HepG2 (cell line): Measurements from ENCODE around the gene RPP25L. TPM values are rescaled to one million over a fixed set of nuclear protein-coding genes. Genes with fewer than 3 reads are reported as not detected.

Experiments
- IRF2 ChIP-seq: IDR thresholded peaks from 2 replicates; pipeline ENCODE4 v1.6.1; 2018; ENCODE audit warnings: missing genetic modification reagents, missing compliant biosample characterization
- NFKB2 ChIP-seq: sonication (generic); formaldehyde crosslinking; IDR thresholded peaks from 2 replicates; pipeline ENCODE4 v1.4.0; 2020; ENCODE audit warnings: missing genetic modification reagents, borderline replicate concordance
- RNF2 ChIP-seq: fragments of 450-650 bp; conservative IDR thresholded peaks from 2 replicates; pipeline ENCODE4 v1.6.1; 2016; ENCODE audit warnings: low read depth
- SNAI1 ChIP-seq: sonication (generic); formaldehyde crosslinking; IDR thresholded peaks from 2 replicates; pipeline ENCODE4 v1.5.0; 2020; ENCODE audit warnings: mild to moderate bottlenecking, missing genetic modification reagents, borderline replicate concordance
- SRSF9 ChIP-seq: fragments of 200-400 bp; formaldehyde crosslinking; IDR thresholded peaks from 2 replicates; pipeline ENCODE4 v1.6.1; 2018; ENCODE audit warnings: borderline replicate concordance, mild to moderate bottlenecking, low read depth, low read length; ENCODE audit not compliant: insufficient read depth, poor library complexity, severe bottlenecking
- SYNCRIP ChIP-seq: fragments of 200-400 bp; formaldehyde crosslinking; IDR thresholded peaks from 2 replicates; pipeline ENCODE4 v1.6.1; 2018; ENCODE audit warnings: mild to moderate bottlenecking, low read depth, low read length; ENCODE audit not compliant: insufficient read depth
- ZMYM2 ChIP-seq: sonication (generic); formaldehyde crosslinking; IDR thresholded peaks from 2 replicates; pipeline ENCODE4 v1.8.0; 2022; ENCODE audit warnings: mild to moderate bottlenecking, missing genetic modification reagents
- ZNF34 ChIP-seq: sonication (generic); formaldehyde crosslinking; IDR thresholded peaks from 2 replicates; pipeline ENCODE4 v1.4.0; 2020; ENCODE audit warnings: mild to moderate bottlenecking, missing genetic modification reagents, borderline replicate concordance
- ZNF382 ChIP-seq: sonication (generic); formaldehyde crosslinking; IDR thresholded peaks from 2 replicates; pipeline ENCODE4 v1.5.0; 2020; ENCODE audit warnings: missing genetic modification reagents, mild to moderate bottlenecking, borderline replicate concordance
- ZNF713 ChIP-seq: sonication (generic); formaldehyde crosslinking; IDR thresholded peaks from 2 replicates; pipeline ENCODE4 v1.4.0; 2020; ENCODE audit warnings: mild to moderate bottlenecking, missing genetic modification reagents
- ZSCAN20 ChIP-seq: sonication (generic); formaldehyde crosslinking; IDR thresholded peaks from 2 replicates; pipeline ENCODE4 v1.4.0; 2020; ENCODE audit warnings: missing genetic modification reagents, mild to moderate bottlenecking, borderline replicate concordance
- polyA plus RNA-seq, 8 experiments: library from polyadenylated mRNA; depleted of rRNA in 3 of 8; stranded (reverse) in 7 of 8; unstranded in 1 of 8; fragments of >200 nt; fragmentation: Illumina TruSeq in 4 of 8; extraction: Trizol in 4 of 8; gene quantifications; 2 replicates each; pipeline versions ENCODE4 v1.2.1 to v1.2.3, GENCODE V29; 2011 to 2016; ENCODE audit warnings: low read depth in 4 of 8, missing spikeins in 1 of 8, mixed read lengths in 1 of 8; ENCODE audit not compliant: insufficient read depth in 1 of 8
- total RNA-seq, 5 experiments: library from RNA; depleted of rRNA; stranded (reverse); fragments of >200 nt; fragmentation: Illumina TruSeq; extraction: Trizol; gene quantifications; 2 replicates each; pipeline ENCODE4 v1.2.3, GENCODE V29; 2016; ENCODE audit warnings: low read depth in 1 of 5
- TF ChIP-seq, protein P1 (sequence below): sonication (generic); formaldehyde crosslinking; IDR thresholded peaks from 2 replicates; pipeline ENCODE4 v1.4.0; 2020; ENCODE audit warnings: mild to moderate bottlenecking, missing genetic modification reagents
- TF ChIP-seq, protein P2 (sequence below): IDR thresholded peaks from 2 replicates; pipeline ENCODE4 v1.6.1; 2016; ENCODE audit warnings: missing biosample characterization, missing genetic modification reagents, low read depth
- TF ChIP-seq, protein P3 (sequence below): sonication (generic); formaldehyde crosslinking; IDR thresholded peaks from 2 replicates; pipeline ENCODE4 v1.5.0; 2020; ENCODE audit warnings: mild to moderate bottlenecking, missing genetic modification reagents
- TF ChIP-seq, protein P4 (sequence below): sonication (generic); formaldehyde crosslinking; IDR thresholded peaks from 2 replicates; pipeline ENCODE4 v1.5.1; 2020; ENCODE audit warnings: mild to moderate bottlenecking, moderate library complexity, missing genetic modification reagents
- TF ChIP-seq, protein P5 (sequence below): sonication (generic); formaldehyde crosslinking; IDR thresholded peaks from 2 replicates; pipeline ENCODE4 v1.9.0; 2021; ENCODE audit warnings: missing genetic modification reagents, borderline replicate concordance

Gene RPP25L
- total and polyA plus RNA-seq, 2 of the 13 experiments (the other 11 are each of a cell fraction or from before 2014, with no cell fraction given) = 24.5 to 27.3 TPM

DNA sequence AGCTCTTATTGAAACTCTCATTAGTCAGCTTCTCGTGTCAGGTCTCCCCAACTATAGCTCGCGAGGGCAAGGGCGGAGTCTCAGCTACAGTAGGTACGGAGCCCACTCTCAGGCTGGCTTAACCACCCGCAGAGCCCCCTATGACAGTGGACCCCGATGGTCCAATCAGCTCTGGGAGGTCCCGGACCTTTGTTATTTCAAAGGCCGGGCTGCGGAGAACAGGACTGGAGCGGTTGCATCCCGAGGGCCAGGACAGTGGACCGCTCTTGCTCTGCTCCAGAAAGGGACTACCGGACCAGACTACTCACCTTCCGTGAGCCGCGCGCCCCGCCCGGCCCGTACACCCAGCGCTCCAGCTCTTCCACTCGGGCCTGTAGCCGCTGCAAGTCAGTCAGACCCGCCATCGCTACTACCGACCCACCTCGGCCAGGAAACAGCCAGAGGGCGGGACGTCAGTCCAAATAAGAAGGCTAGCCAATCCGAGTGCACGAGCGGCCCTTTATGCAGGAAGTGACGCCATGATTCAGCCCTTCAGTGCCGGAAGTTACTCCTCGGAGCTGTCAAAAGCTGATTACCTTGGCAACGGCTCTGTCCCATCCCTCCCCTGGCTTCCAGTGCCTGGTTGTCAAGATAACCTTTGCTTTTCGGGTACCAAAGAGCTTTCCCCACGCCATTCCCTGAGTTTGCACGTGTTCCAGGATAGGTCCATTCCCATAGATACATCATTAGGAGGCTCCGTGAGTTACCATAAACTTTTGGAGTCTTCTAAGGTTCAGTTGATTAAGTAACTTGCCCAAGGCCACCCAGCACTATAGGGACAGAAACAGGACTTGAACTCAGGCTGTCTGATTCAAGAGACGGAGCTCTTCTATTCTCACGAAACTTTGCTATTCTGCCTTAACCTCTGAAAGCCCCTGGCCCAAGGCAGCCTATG, 8.4 kb upstream of the RPP25L start, which contains the start of gene DCTN3 (continued):
- TF ChIP-seq, protein P1, sequence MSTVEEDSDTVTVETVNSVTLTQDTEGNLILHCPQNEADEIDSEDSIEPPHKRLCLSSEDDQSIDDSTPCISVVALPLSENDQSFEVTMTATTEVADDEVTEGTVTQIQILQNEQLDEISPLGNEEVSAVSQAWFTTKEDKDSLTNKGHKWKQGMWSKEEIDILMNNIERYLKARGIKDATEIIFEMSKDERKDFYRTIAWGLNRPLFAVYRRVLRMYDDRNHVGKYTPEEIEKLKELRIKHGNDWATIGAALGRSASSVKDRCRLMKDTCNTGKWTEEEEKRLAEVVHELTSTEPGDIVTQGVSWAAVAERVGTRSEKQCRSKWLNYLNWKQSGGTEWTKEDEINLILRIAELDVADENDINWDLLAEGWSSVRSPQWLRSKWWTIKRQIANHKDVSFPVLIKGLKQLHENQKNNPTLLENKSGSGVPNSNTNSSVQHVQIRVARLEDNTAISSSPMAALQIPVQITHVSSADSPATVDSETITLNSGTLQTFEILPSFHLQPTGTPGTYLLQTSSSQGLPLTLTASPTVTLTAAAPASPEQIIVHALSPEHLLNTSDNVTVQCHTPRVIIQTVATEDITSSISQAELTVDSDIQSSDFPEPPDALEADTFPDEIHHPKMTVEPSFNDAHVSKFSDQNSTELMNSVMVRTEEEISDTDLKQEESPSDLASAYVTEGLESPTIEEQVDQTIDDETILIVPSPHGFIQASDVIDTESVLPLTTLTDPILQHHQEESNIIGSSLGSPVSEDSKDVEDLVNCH (CRISPR knock-in tag) = no peak
- TF ChIP-seq SNAI1 (CRISPR knock-in tag) (0 out of 2 replicates have a peak, but pooled peaks have one; percentile 39), ZNF34 (no peak), ZNF382 (CRISPR knock-in tag) (no peak), IRF2 (no peak), NFKB2 (no peak), ZSCAN20 (CRISPR knock-in tag) (no peak), RNF2 (no peak), SYNCRIP (no peak), SRSF9 (no peak), ZMYM2 (CRISPR knock-in tag) (no peak), ZNF713 (no peak)
- TF ChIP-seq, protein P2, sequence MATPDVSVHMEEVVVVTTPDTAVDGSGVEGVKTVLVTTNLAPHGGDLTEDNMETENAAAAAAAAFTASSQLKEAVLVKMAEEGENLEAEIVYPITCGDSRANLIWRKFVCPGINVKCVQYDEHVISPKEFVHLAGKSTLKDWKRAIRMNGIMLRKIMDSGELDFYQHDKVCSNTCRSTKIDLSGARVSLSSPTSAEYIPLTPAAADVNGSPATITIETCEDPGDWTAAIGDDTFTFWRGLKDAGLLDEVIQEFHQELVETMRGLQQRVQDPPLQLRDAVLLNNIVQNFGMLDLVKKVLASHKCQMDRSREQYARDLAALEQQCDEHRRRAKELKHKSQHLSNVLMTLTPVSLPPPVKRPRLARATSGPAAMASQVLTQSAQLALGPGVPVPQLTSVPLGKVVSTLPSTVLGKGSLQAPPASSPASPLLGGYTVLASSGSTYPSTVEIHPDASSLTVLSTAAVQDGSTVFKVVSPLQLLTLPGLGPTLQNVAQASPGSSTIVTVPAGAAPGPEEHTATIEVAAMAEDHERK = no peak
- TF ChIP-seq, protein P3, sequence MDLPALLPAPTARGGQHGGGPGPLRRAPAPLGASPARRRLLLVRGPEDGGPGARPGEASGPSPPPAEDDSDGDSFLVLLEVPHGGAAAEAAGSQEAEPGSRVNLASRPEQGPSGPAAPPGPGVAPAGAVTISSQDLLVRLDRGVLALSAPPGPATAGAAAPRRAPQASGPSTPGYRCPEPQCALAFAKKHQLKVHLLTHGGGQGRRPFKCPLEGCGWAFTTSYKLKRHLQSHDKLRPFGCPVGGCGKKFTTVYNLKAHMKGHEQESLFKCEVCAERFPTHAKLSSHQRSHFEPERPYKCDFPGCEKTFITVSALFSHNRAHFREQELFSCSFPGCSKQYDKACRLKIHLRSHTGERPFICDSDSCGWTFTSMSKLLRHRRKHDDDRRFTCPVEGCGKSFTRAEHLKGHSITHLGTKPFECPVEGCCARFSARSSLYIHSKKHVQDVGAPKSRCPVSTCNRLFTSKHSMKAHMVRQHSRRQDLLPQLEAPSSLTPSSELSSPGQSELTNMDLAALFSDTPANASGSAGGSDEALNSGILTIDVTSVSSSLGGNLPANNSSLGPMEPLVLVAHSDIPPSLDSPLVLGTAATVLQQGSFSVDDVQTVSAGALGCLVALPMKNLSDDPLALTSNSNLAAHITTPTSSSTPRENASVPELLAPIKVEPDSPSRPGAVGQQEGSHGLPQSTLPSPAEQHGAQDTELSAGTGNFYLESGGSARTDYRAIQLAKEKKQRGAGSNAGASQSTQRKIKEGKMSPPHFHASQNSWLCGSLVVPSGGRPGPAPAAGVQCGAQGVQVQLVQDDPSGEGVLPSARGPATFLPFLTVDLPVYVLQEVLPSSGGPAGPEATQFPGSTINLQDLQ (CRISPR knock-in tag) = no peak
- TF ChIP-seq, protein P4, sequence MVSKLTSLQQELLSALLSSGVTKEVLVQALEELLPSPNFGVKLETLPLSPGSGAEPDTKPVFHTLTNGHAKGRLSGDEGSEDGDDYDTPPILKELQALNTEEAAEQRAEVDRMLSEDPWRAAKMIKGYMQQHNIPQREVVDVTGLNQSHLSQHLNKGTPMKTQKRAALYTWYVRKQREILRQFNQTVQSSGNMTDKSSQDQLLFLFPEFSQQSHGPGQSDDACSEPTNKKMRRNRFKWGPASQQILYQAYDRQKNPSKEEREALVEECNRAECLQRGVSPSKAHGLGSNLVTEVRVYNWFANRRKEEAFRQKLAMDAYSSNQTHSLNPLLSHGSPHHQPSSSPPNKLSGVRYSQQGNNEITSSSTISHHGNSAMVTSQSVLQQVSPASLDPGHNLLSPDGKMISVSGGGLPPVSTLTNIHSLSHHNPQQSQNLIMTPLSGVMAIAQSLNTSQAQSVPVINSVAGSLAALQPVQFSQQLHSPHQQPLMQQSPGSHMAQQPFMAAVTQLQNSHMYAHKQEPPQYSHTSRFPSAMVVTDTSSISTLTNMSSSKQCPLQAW (CRISPR knock-in tag) = 0 out of 2 replicates have a peak, but pooled peaks have one; percentile 54
- TF ChIP-seq, protein P5, sequence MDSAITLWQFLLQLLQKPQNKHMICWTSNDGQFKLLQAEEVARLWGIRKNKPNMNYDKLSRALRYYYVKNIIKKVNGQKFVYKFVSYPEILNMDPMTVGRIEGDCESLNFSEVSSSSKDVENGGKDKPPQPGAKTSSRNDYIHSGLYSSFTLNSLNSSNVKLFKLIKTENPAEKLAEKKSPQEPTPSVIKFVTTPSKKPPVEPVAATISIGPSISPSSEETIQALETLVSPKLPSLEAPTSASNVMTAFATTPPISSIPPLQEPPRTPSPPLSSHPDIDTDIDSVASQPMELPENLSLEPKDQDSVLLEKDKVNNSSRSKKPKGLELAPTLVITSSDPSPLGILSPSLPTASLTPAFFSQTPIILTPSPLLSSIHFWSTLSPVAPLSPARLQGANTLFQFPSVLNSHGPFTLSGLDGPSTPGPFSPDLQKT = no peak
